Epithelial cell of esophagus (primary cell): ENCODE data around the gene HS6ST3.
A peak's percentile ranks its signal among the peaks of the same experiment; 100 is the strongest.

Experiments used
- DNase-seq: peaks from one replicate; pipeline ENCODE4 v3.0.0; 2010; ENCODE audit warnings: low read depth
- H3K4me3 ChIP-seq: 2 replicates; pipeline ENCODE4 v1.5.1; 2011; ENCODE audit warnings: mild to moderate bottlenecking, low read length, control low read depth
- CTCF ChIP-seq: IDR thresholded peaks from 2 replicates; pipeline ENCODE4 v1.5.1; 2011; ENCODE audit warnings: low read depth, mild to moderate bottlenecking, low read length, control low read depth, inconsistent platforms; ENCODE audit not compliant: insufficient read depth; ENCODE audit errors: missing control alignments

The HS6ST3 gene

GRCh38 chr13:96065849-96066248, 24.1 kb upstream of the HS6ST3 start:
- no peak overlapping the region for H3K4me3 ChIP-seq
- DNase-seq, result no peak
- no peak for TF ChIP-seq CTCF

- DNase-seq, result peak; percentile 39
- no peak overlapping the region for H3K4me3 ChIP-seq
- TF ChIP-seq CTCF, result no peak
Observed at GRCh38 chr13:96068729-96069128, 21.2 kb upstream of the HS6ST3 start.

- DNase-seq, result no peak
- no peak overlapping the region for H3K4me3 ChIP-seq
- no peak for TF ChIP-seq CTCF
Observed at GRCh38 chr13:96071504-96071903, 18.4 kb upstream of the HS6ST3 start.

GRCh38 chr13:96072392-96072791, 17.5 kb upstream of the HS6ST3 start:
- TF ChIP-seq CTCF, result no peak
- H3K4me3 ChIP-seq, result no peak overlapping the region

GRCh38 chr13:96075953-96076543, 13.9 kb upstream of the HS6ST3 start:
- peak; percentile 52 for TF ChIP-seq CTCF
- peak; percentile 28 for DNase-seq
- no peak overlapping the region for H3K4me3 ChIP-seq

More at GRCh38 chr13:96072392-96072791, 17.5 kb upstream of the HS6ST3 start:
- DNase-seq, result no peak

- no peak for DNase-seq
- H3K4me3 ChIP-seq, result no peak overlapping the region
- TF ChIP-seq CTCF, result no peak
Observed at GRCh38 chr13:96080676-96081075, 9.2 kb upstream of the HS6ST3 start.

GRCh38 chr13:96081888-96082287, 8.0 kb upstream of the HS6ST3 start:
- TF ChIP-seq CTCF, result no peak
- DNase-seq, result no peak
- no peak overlapping the region for H3K4me3 ChIP-seq
